ENCODE results near the gene GPR141.

Gene GPR141

DNA sequence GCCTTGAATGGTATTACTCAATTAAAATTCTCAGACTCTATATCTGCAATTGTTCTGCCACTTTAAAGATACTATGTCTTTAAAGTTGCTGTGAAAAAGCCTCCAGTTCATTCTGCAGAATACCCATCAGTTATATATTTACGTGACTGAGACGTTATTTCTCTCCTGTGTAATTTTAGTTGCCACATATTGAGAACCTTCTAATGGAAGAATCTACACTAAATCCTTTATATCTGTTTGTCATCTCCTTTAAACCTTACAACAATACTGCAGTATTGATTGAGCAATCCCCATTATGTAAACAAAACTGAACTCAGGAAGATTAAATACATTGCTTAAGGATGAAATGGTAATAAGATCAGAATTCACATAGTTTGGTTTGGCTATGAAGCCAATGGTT lies 30.0 kb downstream of the GPR141 start:
- Histone ChIP-seq H3K9ac (ENCODE audit: low read depth, low read length) (no peak overlapping the region), H3K27me3 (ENCODE audit: control insufficient read depth, insufficient read depth, low read length) (no peaks in the 10 kb centered on the region), H3K36me3 (ENCODE audit: insufficient read depth, low read length) (no peaks in the 10 kb centered on the region), H3K4me1 (ENCODE audit: control insufficient read depth, insufficient read depth, low read length) (no peaks in the 10 kb centered on the region), H3K9me3 (replicated peaks; ENCODE audit: low read length) (peaks cover 2% of the 10 kb centered on the region), H3K4me2 (ENCODE audit: low read length) (no peak overlapping the region), H3K4me3 (ENCODE audit: low read length) (no peak overlapping the region)

DNA sequence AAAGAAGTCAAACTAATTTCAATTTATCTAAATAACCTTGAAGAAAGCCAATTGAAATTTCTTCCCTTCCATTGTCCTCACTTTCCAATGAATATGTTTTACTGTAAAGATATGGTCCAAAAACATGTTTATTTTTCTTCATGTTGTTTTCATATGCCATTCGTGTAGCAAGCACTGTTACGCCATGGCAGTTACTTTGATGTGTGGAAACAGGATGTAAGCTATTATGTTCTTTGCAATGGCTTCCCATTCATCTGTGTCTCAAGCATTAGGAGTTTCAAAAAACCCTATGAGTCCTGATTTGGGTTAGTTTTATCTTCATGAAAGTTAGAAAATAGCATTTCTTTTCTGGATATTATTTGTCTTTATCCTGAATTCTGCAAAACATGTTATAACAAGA lies 31.0 kb downstream of the GPR141 start:
- no peak overlapping the region for H3K9ac ChIP-seq (ENCODE audit: low read depth, low read length)
- no peaks in the 10 kb centered on the region for H3K4me1 ChIP-seq (ENCODE audit: control insufficient read depth, insufficient read depth, low read length)
- H3K4me3 ChIP-seq (ENCODE audit: low read length) = no peak overlapping the region
- peaks cover 4% of the 10 kb centered on the region for H3K9me3 ChIP-seq (replicated peaks; ENCODE audit: low read length)
- H3K4me2 ChIP-seq (ENCODE audit: low read length) = no peak overlapping the region
- no peaks in the 10 kb centered on the region for H3K27me3 ChIP-seq (ENCODE audit: control insufficient read depth, insufficient read depth, low read length)
- H3K36me3 ChIP-seq (ENCODE audit: insufficient read depth, low read length) = no peaks in the 10 kb centered on the region

DNA sequence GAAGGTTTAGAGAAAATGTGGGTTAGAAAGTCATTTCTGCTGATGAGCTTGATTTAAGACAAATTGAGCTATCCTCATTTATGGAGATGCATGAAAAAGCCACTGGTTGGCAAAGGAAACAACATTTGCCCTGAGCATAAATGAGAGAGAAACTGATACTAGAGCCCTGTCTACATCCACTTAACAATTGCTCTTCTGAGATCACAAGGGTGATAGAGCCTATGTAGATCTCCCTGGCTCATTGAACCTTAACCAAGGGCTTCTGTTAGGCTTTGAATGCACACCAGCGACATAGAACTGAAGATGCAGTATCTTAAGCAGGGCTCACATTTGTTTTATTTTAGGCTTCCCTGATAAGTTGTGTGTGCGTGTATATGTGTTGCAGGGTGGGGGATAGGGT lies 35.0 kb downstream of the GPR141 start:
- Histone ChIP-seq H3K4me2 (ENCODE audit: low read length) (no peak overlapping the region), H3K9ac (ENCODE audit: low read depth, low read length) (no peak overlapping the region), H3K36me3 (ENCODE audit: insufficient read depth, low read length) (no peaks in the 10 kb centered on the region), H3K9me3 (replicated peaks; ENCODE audit: low read length) (peaks cover 4% of the 10 kb centered on the region), H3K27me3 (ENCODE audit: control insufficient read depth, insufficient read depth, low read length) (no peaks in the 10 kb centered on the region), H3K4me3 (ENCODE audit: low read length) (no peak overlapping the region), H3K4me1 (ENCODE audit: control insufficient read depth, insufficient read depth, low read length) (no peaks in the 10 kb centered on the region)

DNA sequence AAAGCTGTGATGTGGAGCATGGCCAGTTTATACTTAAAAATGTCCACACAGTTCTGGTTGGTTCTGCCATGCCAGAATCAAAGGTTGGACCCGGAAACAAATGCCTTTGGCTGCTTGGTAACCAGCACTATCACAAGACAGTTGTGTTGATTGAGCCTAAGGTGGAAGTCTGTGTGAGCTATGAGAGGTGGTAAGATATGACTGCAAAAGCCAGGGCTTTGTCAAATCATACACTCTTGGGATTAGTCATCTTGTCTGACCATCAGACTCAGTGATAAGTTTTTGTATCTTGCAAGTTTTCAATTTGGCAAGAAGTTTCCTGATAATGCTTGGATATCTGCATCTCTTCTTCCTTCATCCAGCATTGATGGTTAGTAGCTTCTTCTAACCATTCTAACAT lies 35.5 kb downstream of the GPR141 start:
- no peaks in the 10 kb centered on the region for H3K4me1 ChIP-seq (ENCODE audit: control insufficient read depth, insufficient read depth, low read length)

DNA sequence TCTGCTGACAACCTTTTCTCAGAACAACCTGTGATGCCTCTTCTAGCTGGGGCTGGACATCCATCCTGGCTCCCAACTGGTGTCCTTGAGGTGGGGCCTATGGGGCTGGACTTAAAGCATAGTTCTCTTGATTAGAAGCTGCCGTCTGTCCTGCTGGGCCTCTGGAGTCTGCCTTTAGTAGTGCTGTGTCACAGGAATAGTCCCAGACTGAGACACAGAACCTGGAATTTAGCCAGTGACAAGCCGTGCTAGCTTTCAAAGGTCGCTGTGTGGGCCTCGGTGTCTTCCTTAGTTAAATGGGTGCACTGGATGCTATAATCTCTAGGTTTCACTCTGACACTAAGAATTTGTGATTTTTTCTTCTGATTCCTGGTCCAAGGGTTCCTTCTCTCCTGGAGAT lies 41.2 kb downstream of the GPR141 start:
- Histone ChIP-seq H3K4me1 (ENCODE audit: control insufficient read depth, insufficient read depth, low read length) (no peaks in the 10 kb centered on the region), H3K4me2 (ENCODE audit: low read length) (no peak overlapping the region), H3K27me3 (ENCODE audit: control insufficient read depth, insufficient read depth, low read length) (no peaks in the 10 kb centered on the region), H3K9ac (ENCODE audit: low read depth, low read length) (no peak overlapping the region), H3K4me3 (ENCODE audit: low read length) (no peak overlapping the region), H3K9me3 (replicated peaks; ENCODE audit: low read length) (no peaks in the 10 kb centered on the region), H3K36me3 (ENCODE audit: insufficient read depth, low read length) (no peaks in the 10 kb centered on the region)

More for the DNA sequence above, 35.5 kb downstream of the GPR141 start:
- Histone ChIP-seq H3K27me3 (ENCODE audit: control insufficient read depth, insufficient read depth, low read length) (no peaks in the 10 kb centered on the region), H3K9me3 (replicated peaks; ENCODE audit: low read length) (peaks cover 4% of the 10 kb centered on the region), H3K36me3 (ENCODE audit: insufficient read depth, low read length) (no peaks in the 10 kb centered on the region), H3K4me3 (ENCODE audit: low read length) (no peak overlapping the region), H3K4me2 (ENCODE audit: low read length) (no peak overlapping the region), H3K9ac (ENCODE audit: low read depth, low read length) (no peak overlapping the region)

DNA sequence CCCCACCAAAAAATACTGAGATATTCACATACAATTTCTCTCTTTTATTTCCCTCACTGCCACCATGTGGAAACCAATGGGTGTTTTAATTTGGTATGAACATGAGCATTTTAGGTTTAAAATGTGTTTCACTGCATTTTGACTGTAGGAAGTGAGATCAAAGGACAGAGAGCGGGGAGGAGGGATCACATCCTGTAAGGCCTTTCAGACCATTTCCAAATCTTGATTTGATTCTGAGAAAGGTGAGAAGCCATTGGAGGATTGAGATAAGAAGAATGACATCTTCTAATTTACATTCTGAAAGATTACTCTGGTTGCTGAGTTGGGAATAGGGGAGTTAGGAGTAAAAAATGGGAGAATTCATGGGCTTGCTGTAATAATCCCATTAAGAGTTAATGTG lies 42.5 kb downstream of the GPR141 start:
- H3K4me1 ChIP-seq (ENCODE audit: control insufficient read depth, insufficient read depth, low read length) = no peaks in the 10 kb centered on the region
- H3K4me3 ChIP-seq (ENCODE audit: low read length) = no peak overlapping the region
- no peak overlapping the region for H3K9ac ChIP-seq (ENCODE audit: low read depth, low read length)
- H3K36me3 ChIP-seq (ENCODE audit: insufficient read depth, low read length) = no peaks in the 10 kb centered on the region
- H3K27me3 ChIP-seq (ENCODE audit: control insufficient read depth, insufficient read depth, low read length) = no peaks in the 10 kb centered on the region
- no peak overlapping the region for H3K4me2 ChIP-seq (ENCODE audit: low read length)
- H3K9me3 ChIP-seq (replicated peaks; ENCODE audit: low read length) = no peaks in the 10 kb centered on the region

DNA sequence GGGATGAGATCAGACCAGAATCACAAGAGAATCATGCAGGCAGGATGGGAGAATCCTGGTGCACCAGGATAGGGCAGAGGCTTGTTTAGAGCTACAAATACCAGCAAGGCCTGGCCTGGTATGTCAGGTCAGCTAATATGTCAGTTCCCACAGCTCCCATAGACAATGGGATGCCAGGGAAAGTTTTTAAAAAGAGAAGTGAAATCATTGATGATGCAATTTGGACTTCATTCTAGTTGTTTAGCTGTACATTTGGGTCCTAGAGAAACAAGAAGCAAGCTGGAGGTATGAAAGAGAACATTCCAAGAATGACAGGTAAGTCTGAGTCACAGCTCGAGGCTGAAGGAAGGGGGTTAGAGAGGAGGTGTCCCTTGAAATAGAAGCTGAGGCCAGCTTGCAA lies 45.2 kb downstream of the GPR141 start:
- no peak overlapping the region for H3K9ac ChIP-seq (ENCODE audit: low read depth, low read length)
- no peaks in the 10 kb centered on the region for H3K4me1 ChIP-seq (ENCODE audit: control insufficient read depth, insufficient read depth, low read length)
- H3K9me3 ChIP-seq (replicated peaks; ENCODE audit: low read length) = no peaks in the 10 kb centered on the region
- no peaks in the 10 kb centered on the region for H3K36me3 ChIP-seq (ENCODE audit: insufficient read depth, low read length)
- H3K4me3 ChIP-seq (ENCODE audit: low read length) = no peak overlapping the region
- H3K4me2 ChIP-seq (ENCODE audit: low read length) = no peak overlapping the region
- H3K27me3 ChIP-seq (ENCODE audit: control insufficient read depth, insufficient read depth, low read length) = no peaks in the 10 kb centered on the region

DNA sequence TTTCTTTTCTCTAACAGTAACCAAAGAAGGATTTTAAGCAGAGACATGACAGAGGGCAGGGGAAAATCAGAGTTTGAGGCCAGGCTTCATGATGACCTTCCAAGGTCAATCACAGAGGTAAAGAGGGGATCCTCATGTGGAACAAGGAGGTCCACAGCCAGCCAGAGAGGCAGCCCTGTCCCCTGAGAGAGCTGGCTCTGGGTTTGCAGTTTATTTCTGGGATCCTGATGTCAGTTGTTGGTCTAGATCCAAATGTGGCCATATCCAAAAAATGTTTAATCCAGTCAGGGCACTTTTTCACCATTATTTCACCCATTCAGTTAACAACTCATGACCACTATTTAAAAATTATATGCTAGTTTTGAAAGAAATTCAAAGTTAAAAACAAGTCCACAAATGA lies 45.6 kb downstream of the GPR141 start:
- no peak overlapping the region for H3K4me3 ChIP-seq (ENCODE audit: low read length)
- no peak overlapping the region for H3K4me2 ChIP-seq (ENCODE audit: low read length)
- H3K9ac ChIP-seq (ENCODE audit: low read depth, low read length) = no peak overlapping the region
- no peaks in the 10 kb centered on the region for H3K36me3 ChIP-seq (ENCODE audit: insufficient read depth, low read length)
- no peaks in the 10 kb centered on the region for H3K4me1 ChIP-seq (ENCODE audit: control insufficient read depth, insufficient read depth, low read length)
- no peaks in the 10 kb centered on the region for H3K27me3 ChIP-seq (ENCODE audit: control insufficient read depth, insufficient read depth, low read length)
- H3K9me3 ChIP-seq (replicated peaks; ENCODE audit: low read length) = no peaks in the 10 kb centered on the region

DNA sequence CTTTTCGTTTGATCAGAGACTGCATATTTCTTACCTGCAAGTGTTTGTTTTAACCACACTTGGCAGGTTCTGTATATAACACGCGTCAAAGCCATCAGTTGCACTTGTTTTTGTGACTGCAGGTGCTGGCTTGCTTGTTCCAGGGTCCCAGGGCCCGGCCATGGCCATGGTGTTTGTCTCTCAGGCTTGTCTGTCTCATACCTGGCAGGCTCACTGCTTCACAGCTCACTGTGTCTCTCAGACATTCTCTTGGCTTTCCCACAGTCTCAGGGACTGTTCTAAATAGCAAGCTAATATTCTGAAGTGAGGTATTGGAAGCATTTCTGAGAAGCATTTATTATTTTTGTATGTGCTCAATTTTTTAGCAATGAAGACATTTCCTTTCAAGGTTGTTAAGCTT lies 46.9 kb downstream of the GPR141 start:
- no peaks in the 10 kb centered on the region for H3K36me3 ChIP-seq (ENCODE audit: insufficient read depth, low read length)
- no peaks in the 10 kb centered on the region for H3K4me1 ChIP-seq (ENCODE audit: control insufficient read depth, insufficient read depth, low read length)
- H3K9me3 ChIP-seq (replicated peaks; ENCODE audit: low read length) = no peaks in the 10 kb centered on the region
- H3K9ac ChIP-seq (ENCODE audit: low read depth, low read length) = no peak overlapping the region
- no peak overlapping the region for H3K4me3 ChIP-seq (ENCODE audit: low read length)
- no peaks in the 10 kb centered on the region for H3K27me3 ChIP-seq (ENCODE audit: control insufficient read depth, insufficient read depth, low read length)
- H3K4me2 ChIP-seq (ENCODE audit: low read length) = no peak overlapping the region

DNA sequence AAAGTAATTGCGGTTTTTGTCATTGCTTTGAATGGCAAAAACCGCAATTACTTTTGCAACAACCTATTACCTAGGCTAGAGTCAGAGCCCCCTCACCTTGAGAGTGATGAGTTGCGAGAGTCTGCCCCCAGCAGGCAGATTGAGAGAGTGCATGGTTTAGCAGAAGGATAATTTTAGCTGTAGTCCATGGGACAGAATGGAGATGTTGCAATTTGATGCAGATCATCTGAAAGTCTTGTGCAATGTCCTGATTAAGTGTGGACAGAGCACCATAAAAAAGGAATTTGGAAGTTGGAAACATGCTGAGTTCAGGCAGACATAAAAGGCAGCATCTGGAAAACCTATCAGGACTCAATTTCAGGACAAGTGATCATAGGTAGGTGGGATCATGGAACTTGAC lies 48.7 kb downstream of the GPR141 start:
- Histone ChIP-seq H3K4me3 (ENCODE audit: low read length) (no peak overlapping the region), H3K4me1 (ENCODE audit: control insufficient read depth, insufficient read depth, low read length) (no peaks in the 10 kb centered on the region), H3K4me2 (ENCODE audit: low read length) (no peak overlapping the region), H3K9me3 (replicated peaks; ENCODE audit: low read length) (no peaks in the 10 kb centered on the region), H3K27me3 (ENCODE audit: control insufficient read depth, insufficient read depth, low read length) (no peaks in the 10 kb centered on the region), H3K36me3 (ENCODE audit: insufficient read depth, low read length) (no peaks in the 10 kb centered on the region), H3K9ac (ENCODE audit: low read depth, low read length) (no peak overlapping the region)

DNA sequence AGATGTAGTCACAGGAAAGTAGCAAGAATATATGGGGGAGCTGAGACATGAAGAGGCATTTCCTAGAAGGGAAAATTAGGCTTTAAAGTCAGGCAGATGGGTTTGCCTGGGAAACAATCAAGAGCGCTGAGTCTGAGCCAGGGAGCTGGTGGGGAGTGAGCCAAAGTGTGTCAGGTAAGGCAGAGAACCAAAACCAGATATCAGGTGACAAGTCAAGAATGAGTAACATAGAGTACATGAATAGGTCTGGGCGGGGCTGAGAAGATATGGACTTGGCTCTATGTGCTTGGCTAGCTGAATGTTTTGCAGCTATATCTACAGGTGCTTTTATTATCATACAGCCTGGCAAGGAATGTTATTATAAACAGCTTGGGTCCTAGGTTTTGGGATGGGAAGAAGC lies 49.3 kb downstream of the GPR141 start:
- Histone ChIP-seq H3K9ac (ENCODE audit: low read depth, low read length) (no peak overlapping the region), H3K4me1 (ENCODE audit: control insufficient read depth, insufficient read depth, low read length) (no peaks in the 10 kb centered on the region), H3K4me3 (ENCODE audit: low read length) (no peak overlapping the region), H3K4me2 (ENCODE audit: low read length) (no peak overlapping the region), H3K9me3 (replicated peaks; ENCODE audit: low read length) (no peaks in the 10 kb centered on the region), H3K36me3 (ENCODE audit: insufficient read depth, low read length) (no peaks in the 10 kb centered on the region), H3K27me3 (ENCODE audit: control insufficient read depth, insufficient read depth, low read length) (no peaks in the 10 kb centered on the region)

DNA sequence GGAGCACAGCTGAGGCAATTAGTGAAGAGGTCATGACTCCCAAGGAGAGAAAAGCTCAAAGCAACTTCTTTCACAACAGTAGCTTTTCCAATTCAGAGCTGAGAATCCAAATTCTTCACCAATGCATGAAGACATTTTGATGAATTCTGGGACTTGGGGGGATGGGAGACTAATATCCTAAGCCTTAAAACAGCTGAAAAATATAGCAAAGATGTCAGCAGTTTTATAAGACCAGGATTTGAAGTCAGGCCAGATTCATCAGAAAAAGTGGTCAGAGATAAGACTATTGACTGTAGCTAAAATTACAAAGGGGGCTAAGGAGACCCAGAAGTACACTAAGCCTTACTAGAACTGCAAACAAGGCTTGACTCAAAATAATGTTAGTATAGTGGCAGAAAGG lies 51.6 kb downstream of the GPR141 start:
- Histone ChIP-seq H3K27me3 (ENCODE audit: control insufficient read depth, insufficient read depth, low read length) (no peaks in the 10 kb centered on the region), H3K9ac (ENCODE audit: low read depth, low read length) (no peak overlapping the region)

More for the DNA sequence above, 51.6 kb downstream of the GPR141 start:
- no peaks in the 10 kb centered on the region for H3K9me3 ChIP-seq (replicated peaks; ENCODE audit: low read length)
- H3K4me1 ChIP-seq (ENCODE audit: control insufficient read depth, insufficient read depth, low read length) = no peaks in the 10 kb centered on the region
- no peak overlapping the region for H3K4me2 ChIP-seq (ENCODE audit: low read length)
- no peak overlapping the region for H3K4me3 ChIP-seq (ENCODE audit: low read length)
- H3K36me3 ChIP-seq (ENCODE audit: insufficient read depth, low read length) = no peaks in the 10 kb centered on the region

All from skeletal muscle satellite cell (primary cell).